ENCODE results near the gene PLA2G4F. TPM values are rescaled to one million over a fixed set of nuclear protein-coding genes. Genes with fewer than 3 reads are reported as not detected.

PLA2G4F gene
- 1.2 and 1.9 TPM in 2 replicates for total RNA-seq (2021)
- Bru-seq, nascent RNA, result percentile 22 among the genes with signal in this experiment
- percentile 13 among the genes with signal in this experiment for BruChase-seq, experiment 1, labeled RNA remaining after a 2-hour chase
- BruChase-seq, experiment 2, labeled RNA remaining after a 6-hour chase, result percentile 29 among the genes with signal in this experiment
- long read RNA-seq, result 0 reads

- H3K36me3 ChIP-seq (ENCODE audit: low read depth), result no peaks in the 10 kb centered on the region
- H4K20me1 ChIP-seq (ENCODE audit: insufficient read depth), result no peaks in the 10 kb centered on the region
- peaks cover 8% of the 10 kb centered on the region; the same call in 1 of the 2 replicates for H3F3A ChIP-seq (ENCODE audit: insufficient read depth, low read depth)
- H3K9me2 ChIP-seq (ENCODE audit: insufficient read depth), result no peaks in the 10 kb centered on the region
- peak within 1 kb of the TSS; percentile 74 for H3K4me2 ChIP-seq
- no peaks in the 10 kb centered on the region for H3K27me3 ChIP-seq (ENCODE audit: insufficient read depth, low read depth)
- ChIA-PET CTCF (interaction anchor here (0.6 to 1.4 kb wide), 3 partner anchors 166 to 498 kb away, joined by 3 to 4 read pairs (median 3); no protein-coding TSS in a partner anchor), POLR2A (ENCODE audit: unreplicated experiment) (interaction anchor here (0.5 to 0.7 kb wide), 9 partner anchors 29 to 1972 kb away, joined by 3 to 5 read pairs (median 3); no protein-coding TSS in a partner anchor)
- TF ChIP-seq EZH2 (IDR thresholded peaks at IDR 0.05; ENCODE audit: low read depth) (no peak), CTCF (conservative IDR thresholded peaks at IDR 0.05) (no peak)
- H2AFZ ChIP-seq, result peak within 1 kb of the TSS; percentile 69
- no peaks in the 10 kb centered on the region for H3K9me3 ChIP-seq (ENCODE audit: insufficient read depth, low read depth)
- peaks cover 17% of the 10 kb centered on the region for H3K4me1 ChIP-seq (replicated peaks; ENCODE audit: insufficient read depth)
- BruUV-seq (replicated peaks), result no TSS peak
- H3K27ac ChIP-seq, result peak within 1 kb of the TSS; percentile 49; the same call in 1 of the 2 replicates
- no peaks in the 10 kb centered on the region for H3K79me2 ChIP-seq (ENCODE audit: low read depth)
- intact Hi-C loops (cut with micrococcal nuclease; ENCODE audit: unreplicated experiment), result loop anchor here (10.0 kb wide), 1 partner anchor 228 kb away; no protein-coding TSS in a partner anchor
- peak within 1 kb of the TSS; percentile 34; the same call in 1 of the 2 replicates for H3K4me3 ChIP-seq
- DNase-seq, result peak; percentile 71 to 76
Measured at GRCh38 chr15:42156243-42156922, at the start of gene PLA2G4F. PLA2G4F (minus strand) TSS chr15:42156636; CDS start chr15:42156549, 87 bp downstream.

- POLR2A ChIA-PET (ENCODE audit: unreplicated experiment), result interaction anchor here (0.7 kb wide), 1 partner anchor 470 kb away, joined by 3 read pairs; no protein-coding TSS in a partner anchor
- Histone ChIP-seq H3K9me3 (ENCODE audit: insufficient read depth, low read depth) (no peaks in the 10 kb centered on the region), H3K36me3 (ENCODE audit: low read depth) (peaks cover 5% of the 10 kb centered on the region; the same call in 1 of the 2 replicates), H2AFZ (no peak overlapping the region), H3F3A (ENCODE audit: insufficient read depth, low read depth) (peaks cover 5% of the 10 kb centered on the region; the same call in 1 of the 2 replicates), H3K4me1 (replicated peaks; ENCODE audit: insufficient read depth) (peaks cover 9% of the 10 kb centered on the region; the same call in 1 of the 2 replicates), H3K79me2 (ENCODE audit: low read depth) (peaks cover 31% of the 10 kb centered on the region), H3K27me3 (ENCODE audit: insufficient read depth, low read depth) (no peaks in the 10 kb centered on the region), H3K27ac (no peak overlapping the region), H4K20me1 (ENCODE audit: insufficient read depth) (no peaks in the 10 kb centered on the region), H3K4me2 (no peak overlapping the region), H3K9me2 (ENCODE audit: insufficient read depth) (no peaks in the 10 kb centered on the region), H3K4me3 (no peak overlapping the region)
- intact Hi-C loops (cut with micrococcal nuclease; ENCODE audit: unreplicated experiment), result no loop called here
- CTCF ChIA-PET, result no interaction called here
- DNase-seq, result no peak
- TF ChIP-seq EZH2 (IDR thresholded peaks at IDR 0.05; ENCODE audit: low read depth) (no peak), CTCF (conservative IDR thresholded peaks at IDR 0.05) (no peak)
- no TSS peak for BruUV-seq (replicated peaks)
Measured at GRCh38 chr15:42203891-42204290, 47.5 kb upstream of the PLA2G4F start.

GRCh38 chr15:42202653-42203052 is 46.2 kb upstream of the PLA2G4F start:
- Histone ChIP-seq H3K79me2 (ENCODE audit: low read depth) (peaks cover 29% of the 10 kb centered on the region), H3K27ac (no peak overlapping the region), H4K20me1 (ENCODE audit: insufficient read depth) (no peaks in the 10 kb centered on the region), H3K4me1 (replicated peaks; ENCODE audit: insufficient read depth) (peaks cover 9% of the 10 kb centered on the region; the same call in 1 of the 2 replicates), H3K9me2 (ENCODE audit: insufficient read depth) (no peaks in the 10 kb centered on the region), H3K36me3 (ENCODE audit: low read depth) (peaks cover 5% of the 10 kb centered on the region; the same call in 1 of the 2 replicates), H3F3A (ENCODE audit: insufficient read depth, low read depth) (0 out of 2 replicates have a peak, but pooled peaks cover 3% of the 10 kb centered on the region), H3K27me3 (ENCODE audit: insufficient read depth, low read depth) (no peaks in the 10 kb centered on the region), H3K4me2 (no peak overlapping the region), H3K4me3 (no peak overlapping the region), H3K9me3 (ENCODE audit: insufficient read depth, low read depth) (no peaks in the 10 kb centered on the region), H2AFZ (no peak overlapping the region)
- POLR2A ChIA-PET (ENCODE audit: unreplicated experiment), result no interaction called here
- BruUV-seq (replicated peaks), result no TSS peak
- intact Hi-C loops (cut with micrococcal nuclease; ENCODE audit: unreplicated experiment), result no loop called here
- CTCF ChIA-PET, result no interaction called here
- no peak for TF ChIP-seq EZH2 (IDR thresholded peaks at IDR 0.05; ENCODE audit: low read depth)
- no peak for TF ChIP-seq CTCF (conservative IDR thresholded peaks at IDR 0.05)
- DNase-seq, result no peak

Data from PC-9 (cell line).